GM21515 (cell line): Measurements from ENCODE around the gene SEC14L1.
"Not testable (repeated sequence)": the region's sequence is repeated elsewhere in the genome, so short reads cannot be mapped to it uniquely, and the experiment has no call there.

Experiments used
- ATAC-seq: cut with Tn5 transposase; IDR thresholded peaks from one replicate; pipeline ENCODE4 v1.9.1; 2021; ENCODE audit not compliant: unreplicated experiment

Gene SEC14L1

GRCh38 chr17:77115947-77116346, 24.8 kb upstream of the SEC14L1 start:
- no peak for ATAC-seq

- ATAC-seq = no peak
These were observed 24.4 kb upstream of the SEC14L1 start for GRCh38 chr17:77116371-77116860.

GRCh38 chr17:77117415-77117814, 23.4 kb upstream of the SEC14L1 start:
- no peak for ATAC-seq

- ATAC-seq = no peak
These were observed 22.4 kb upstream of the SEC14L1 start for GRCh38 chr17:77118251-77118928.

GRCh38 chr17:77119668-77120301, 21.0 kb upstream of the SEC14L1 start:
- no peak for ATAC-seq

- no peak for ATAC-seq
These were observed 19.9 kb upstream of the SEC14L1 start for GRCh38 chr17:77120868-77121267.

GRCh38 chr17:77124192-77124889, 16.4 kb upstream of the SEC14L1 start:
- ATAC-seq = no peak

GRCh38 chr17:77125432-77125901, 15.3 kb upstream of the SEC14L1 start:
- ATAC-seq = no peak

- no peak for ATAC-seq
These were observed 14.2 kb upstream of the SEC14L1 start for GRCh38 chr17:77126519-77126918.

- ATAC-seq = no peak
These were observed 12.9 kb upstream of the SEC14L1 start for GRCh38 chr17:77127735-77128361.

- no peak for ATAC-seq
These were observed 11.7 kb upstream of the SEC14L1 start for GRCh38 chr17:77128896-77129567.

GRCh38 chr17:77129568-77130301, 11.0 kb upstream of the SEC14L1 start:
- ATAC-seq = no peak

- ATAC-seq = no peak
These were observed 10.2 kb upstream of the SEC14L1 start for GRCh38 chr17:77130525-77130924.

GRCh38 chr17:77131904-77132303, 8.9 kb upstream of the SEC14L1 start:
- ATAC-seq = no peak

GRCh38 chr17:77132411-77133086, 8.2 kb upstream of the SEC14L1 start:
- ATAC-seq = no peak

- ATAC-seq = no peak
These were observed 7.6 kb upstream of the SEC14L1 start for GRCh38 chr17:77133087-77133638.

GRCh38 chr17:77136420-77136767, 4.4 kb upstream of the SEC14L1 start:
- no peak for ATAC-seq

GRCh38 chr17:77137111-77137510, 3.7 kb upstream of the SEC14L1 start:
- ATAC-seq = no peak

GRCh38 chr17:77137886-77138285, 2.9 kb upstream of the SEC14L1 start:
- ATAC-seq = not testable (repeated sequence)
